Ishikawa (cell line): Measurements from ENCODE around the gene BLOC1S3.

Experiments
- CEBPB ChIP-seq: IDR thresholded peaks from 2 replicates; pipeline ENCODE4 v1.6.1; 2012
- EGR1 ChIP-seq: IDR thresholded peaks from 2 replicates; pipeline ENCODE4 v1.6.1; 2012
- EP300 ChIP-seq: IDR thresholded peaks from 2 replicates; pipeline ENCODE4 v1.6.1; 2012; ENCODE audit warnings: borderline replicate concordance
- FOXM1 ChIP-seq: IDR thresholded peaks from 2 replicates; pipeline ENCODE4 v1.6.1; 2012; ENCODE audit warnings: low read depth, borderline replicate concordance
- NFIC ChIP-seq: IDR thresholded peaks from 2 replicates; pipeline ENCODE4 v1.6.1; 2012
- RAD21 ChIP-seq: IDR thresholded peaks from 2 replicates; pipeline ENCODE4 v1.6.1; 2012; ENCODE audit warnings: low read depth
- TAF1 ChIP-seq: IDR thresholded peaks from 2 replicates; pipeline ENCODE4 v1.6.1; 2012; ENCODE audit warnings: low read depth, mild to moderate bottlenecking
- TCF12 ChIP-seq: IDR thresholded peaks from 2 replicates; pipeline ENCODE4 v1.6.1; 2012; ENCODE audit warnings: low read depth
- YY1 ChIP-seq: IDR thresholded peaks from 2 replicates; pipeline ENCODE4 v1.6.1; 2012; ENCODE audit warnings: low read depth
- ZBTB7A ChIP-seq: IDR thresholded peaks from 2 replicates; pipeline ENCODE4 v1.6.1; 2012; ENCODE audit warnings: low read depth
- TF ChIP-seq, protein P1 (sequence below): IDR thresholded peaks from 2 replicates; pipeline ENCODE4 v1.6.1; 2012
- TF ChIP-seq, protein P2 (sequence below): IDR thresholded peaks from 2 replicates; pipeline ENCODE4 v1.6.1; 2012; ENCODE audit warnings: low read depth, mild to moderate bottlenecking

Gene BLOC1S3

DNA sequence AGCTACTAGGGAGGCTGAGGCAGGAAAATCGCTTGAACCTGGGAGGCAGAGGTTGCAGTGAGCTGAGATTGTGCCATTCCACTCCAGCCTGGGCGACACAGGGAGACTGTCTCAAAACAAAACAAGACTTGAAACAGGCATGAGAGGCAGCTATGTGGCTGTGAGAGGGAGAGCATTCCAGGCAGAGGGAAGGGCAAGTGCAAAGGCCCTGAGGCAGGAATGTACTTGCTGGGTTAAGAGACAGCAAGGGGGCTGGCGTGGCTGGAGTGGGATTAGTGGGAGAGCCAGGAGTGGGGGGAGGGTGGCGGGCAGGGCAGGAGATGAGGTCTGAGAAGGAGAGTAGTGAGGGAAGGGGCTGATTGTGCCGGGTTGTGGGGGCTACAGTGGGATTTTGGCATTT lies 45.3 kb downstream of the BLOC1S3 start:
- TF ChIP-seq TAF1 (no peak), EGR1 (no peak), CEBPB (no peak), EP300 (no peak), YY1 (no peak), NFIC (no peak), ZBTB7A (no peak)
- TF ChIP-seq, protein P1, sequence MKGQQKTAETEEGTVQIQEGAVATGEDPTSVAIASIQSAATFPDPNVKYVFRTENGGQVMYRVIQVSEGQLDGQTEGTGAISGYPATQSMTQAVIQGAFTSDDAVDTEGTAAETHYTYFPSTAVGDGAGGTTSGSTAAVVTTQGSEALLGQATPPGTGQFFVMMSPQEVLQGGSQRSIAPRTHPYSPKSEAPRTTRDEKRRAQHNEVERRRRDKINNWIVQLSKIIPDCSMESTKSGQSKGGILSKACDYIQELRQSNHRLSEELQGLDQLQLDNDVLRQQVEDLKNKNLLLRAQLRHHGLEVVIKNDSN: no peak
- TF ChIP-seq, protein P2, sequence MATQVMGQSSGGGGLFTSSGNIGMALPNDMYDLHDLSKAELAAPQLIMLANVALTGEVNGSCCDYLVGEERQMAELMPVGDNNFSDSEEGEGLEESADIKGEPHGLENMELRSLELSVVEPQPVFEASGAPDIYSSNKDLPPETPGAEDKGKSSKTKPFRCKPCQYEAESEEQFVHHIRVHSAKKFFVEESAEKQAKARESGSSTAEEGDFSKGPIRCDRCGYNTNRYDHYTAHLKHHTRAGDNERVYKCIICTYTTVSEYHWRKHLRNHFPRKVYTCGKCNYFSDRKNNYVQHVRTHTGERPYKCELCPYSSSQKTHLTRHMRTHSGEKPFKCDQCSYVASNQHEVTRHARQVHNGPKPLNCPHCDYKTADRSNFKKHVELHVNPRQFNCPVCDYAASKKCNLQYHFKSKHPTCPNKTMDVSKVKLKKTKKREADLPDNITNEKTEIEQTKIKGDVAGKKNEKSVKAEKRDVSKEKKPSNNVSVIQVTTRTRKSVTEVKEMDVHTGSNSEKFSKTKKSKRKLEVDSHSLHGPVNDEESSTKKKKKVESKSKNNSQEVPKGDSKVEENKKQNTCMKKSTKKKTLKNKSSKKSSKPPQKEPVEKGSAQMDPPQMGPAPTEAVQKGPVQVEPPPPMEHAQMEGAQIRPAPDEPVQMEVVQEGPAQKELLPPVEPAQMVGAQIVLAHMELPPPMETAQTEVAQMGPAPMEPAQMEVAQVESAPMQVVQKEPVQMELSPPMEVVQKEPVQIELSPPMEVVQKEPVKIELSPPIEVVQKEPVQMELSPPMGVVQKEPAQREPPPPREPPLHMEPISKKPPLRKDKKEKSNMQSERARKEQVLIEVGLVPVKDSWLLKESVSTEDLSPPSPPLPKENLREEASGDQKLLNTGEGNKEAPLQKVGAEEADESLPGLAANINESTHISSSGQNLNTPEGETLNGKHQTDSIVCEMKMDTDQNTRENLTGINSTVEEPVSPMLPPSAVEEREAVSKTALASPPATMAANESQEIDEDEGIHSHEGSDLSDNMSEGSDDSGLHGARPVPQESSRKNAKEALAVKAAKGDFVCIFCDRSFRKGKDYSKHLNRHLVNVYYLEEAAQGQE: no peak

DNA sequence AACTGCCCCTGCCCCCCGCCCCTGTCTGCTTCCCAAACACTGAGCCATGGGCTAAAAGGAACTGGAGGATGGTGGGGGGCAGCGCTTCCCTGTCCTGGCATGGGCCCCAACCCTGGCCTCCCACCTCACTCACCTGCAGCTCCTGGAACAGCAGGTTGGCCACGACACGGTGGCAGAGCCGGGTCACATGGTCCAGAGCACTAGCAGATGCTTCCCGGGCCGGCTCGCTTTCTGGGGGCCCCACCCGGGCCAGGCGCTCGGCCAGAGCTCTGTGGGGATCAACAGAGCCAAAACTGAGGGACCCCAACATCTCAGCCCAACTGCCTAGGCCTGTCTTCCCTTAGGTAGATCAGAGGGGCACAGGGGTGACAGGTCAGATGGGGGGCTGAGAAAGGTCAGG lies 46.1 kb downstream of the BLOC1S3 start:
- TF ChIP-seq, protein P1: no peak
- TF ChIP-seq RAD21: no peak
- no peak for TF ChIP-seq ZBTB7A
- no peak for TF ChIP-seq YY1
- TF ChIP-seq FOXM1: no peak
- TF ChIP-seq EP300: no peak
- no peak for TF ChIP-seq EGR1
- no peak for TF ChIP-seq NFIC
- no peak for TF ChIP-seq TCF12
- no peak for TF ChIP-seq CEBPB
